CD4-positive, CD25-positive, alpha-beta regulatory T cell (primary cell): ENCODE measurements around the gene POP7. TPM values are rescaled to one million over a fixed set of nuclear protein-coding genes. Genes with fewer than 3 reads are reported as not detected.

ENCODE experiments used
- ATAC-seq, 2 donors: fragments of 150-1000 bp; cut with Tn5 transposase; one replicate each; pipeline ENCODE4 v1.10.0; 2021; ENCODE audit warnings: low read depth in 2 of 2, moderate number of reproducible peaks in 2 of 2, moderate library complexity in 1 of 2
- DNase-seq, 3 donors: peaks; one replicate each; pipeline versions ENCODE4 v3.0.0 to v3.0.0-alpha.2; 2012 to 2022; ENCODE audit warnings: mixed read lengths in 1 of 3
- H3K27ac ChIP-seq: one replicate; pipeline ENCODE4 v1.7.0; 2013; ENCODE audit warnings: mild to moderate bottlenecking, low read length; ENCODE audit not compliant: insufficient read depth, poor library complexity, severe bottlenecking
- H3K27me3 ChIP-seq: one replicate; pipeline ENCODE4 v1.7.0; 2013; ENCODE audit warnings: low read length; ENCODE audit not compliant: control insufficient read depth, insufficient read depth
- H3K36me3 ChIP-seq: one replicate; pipeline ENCODE4 v1.7.0; 2013; ENCODE audit warnings: mild to moderate bottlenecking, low read length, moderate library complexity; ENCODE audit not compliant: control insufficient read depth, insufficient read depth
- H3K4me1 ChIP-seq: 2 replicates; pipeline ENCODE4 v1.7.0; 2013; ENCODE audit warnings: mild to moderate bottlenecking, low read length; ENCODE audit not compliant: insufficient read depth, control insufficient read depth, poor library complexity, severe bottlenecking
- H3K4me3 ChIP-seq: one replicate; pipeline ENCODE4 v1.7.0; 2013; ENCODE audit warnings: low read depth, mild to moderate bottlenecking, low read length, moderate library complexity
- H3K9me3 ChIP-seq, 2 experiments: 1 replicate in 1 of 2; 2 replicates in 1 of 2; pipeline ENCODE4 v1.7.0; 2013; ENCODE audit warnings: low read length in 2 of 2, mild to moderate bottlenecking in 1 of 2, moderate library complexity in 1 of 2; ENCODE audit not compliant: control insufficient read depth in 2 of 2
- H3K27ac Mint-ChIP-seq, 3 donors: one replicate each; pipeline ENCODE4 v1.8.0; 2020 to 2022; ENCODE audit warnings: mild to moderate bottlenecking in 3 of 3, mixed read lengths in 3 of 3, moderate library complexity in 2 of 3
- H3K27me3 Mint-ChIP-seq: one replicate; pipeline ENCODE4 v1.8.0; 2022; ENCODE audit warnings: mild to moderate bottlenecking, mixed read lengths
- H3K36me3 Mint-ChIP-seq: one replicate; pipeline ENCODE4 v1.8.0; 2020; ENCODE audit warnings: mixed read lengths
- H3K4me1 Mint-ChIP-seq, 4 donors: one replicate each; pipeline ENCODE4 v1.8.0; 2020 to 2022; ENCODE audit warnings: mixed read lengths in 4 of 4, mild to moderate bottlenecking in 1 of 4
- H3K4me3 Mint-ChIP-seq, 4 donors: one replicate each; pipeline ENCODE4 v1.8.0; 2020 to 2022; ENCODE audit warnings: mild to moderate bottlenecking in 4 of 4, mixed read lengths in 4 of 4, moderate library complexity in 3 of 4
- H3K9me3 Mint-ChIP-seq, 7 donors: one replicate each; pipeline ENCODE4 v1.8.0; 2020 to 2022; ENCODE audit warnings: mixed read lengths in 7 of 7, mild to moderate bottlenecking in 3 of 7, moderate library complexity in 2 of 7
- polyA plus RNA-seq, 4 donors: library from polyadenylated mRNA; unstranded; fragments of 300-500 nt; fragmentation: Illumina TruSeq; gene quantifications; one replicate each; pipeline ENCODE4 v1.2.3, GENCODE V29; 2021
- total RNA-seq: library from RNA; stranded (reverse); gene quantifications from one replicate; pipeline ENCODE4 v1.2.3, GENCODE V29; 2022

POP7 gene
- total and polyA plus RNA-seq, 5 donors from 2014 or later = 11.3 to 63.0 (median 60.8) TPM

GRCh38 chr7:100726996-100727761, 21.3 kb downstream of the POP7 start:
- peak overlapping the region in 2 of 3 donors; percentile 2 to 64 for H3K27ac Mint-ChIP-seq

GRCh38 chr7:100728196-100728595, 22.3 kb downstream of the POP7 start:
- H3K36me3 ChIP-seq = no peaks in the 10 kb centered on the region
- peaks cover 2% of the 10 kb centered on the region for H3K27me3 ChIP-seq
- Mint-ChIP-seq H3K27ac (no peak overlapping the region), H3K36me3 (no peaks in the 10 kb centered on the region), H3K4me3 (no peak overlapping the region), H3K9me3 (no peaks in the 10 kb centered on the region), H3K4me1 (peaks cover 0 to 4% (median 2%) of the 10 kb centered on the region in 4 donors), H3K27me3 (peaks cover 25% of the 10 kb centered on the region)
- no peak overlapping the region for H3K27ac ChIP-seq
- DNase-seq = no peak
- peaks cover 7% of the 10 kb centered on the region for H3K4me1 ChIP-seq
- no peak overlapping the region for H3K4me3 ChIP-seq
- H3K9me3 ChIP-seq = no peaks in the 10 kb centered on the region
- no peak for ATAC-seq

More at GRCh38 chr7:100726996-100727761, 21.3 kb downstream of the POP7 start:
- Mint-ChIP-seq H3K4me3 (no peak overlapping the region), H3K4me1 (peaks cover 0 to 4% (median 2%) of the 10 kb centered on the region in 4 donors), H3K36me3 (no peaks in the 10 kb centered on the region), H3K27me3 (peaks cover 35% of the 10 kb centered on the region), H3K9me3 (no peaks in the 10 kb centered on the region)
- ATAC-seq = no peak
- Histone ChIP-seq H3K27ac (no peak overlapping the region), H3K4me1 (peaks cover 7% of the 10 kb centered on the region), H3K9me3 (no peaks in the 10 kb centered on the region), H3K27me3 (peaks cover 2% of the 10 kb centered on the region), H3K4me3 (no peak overlapping the region), H3K36me3 (no peaks in the 10 kb centered on the region)
- no peak for DNase-seq

GRCh38 chr7:100730136-100730800, 24.3 kb downstream of the POP7 start:
- Mint-ChIP-seq H3K36me3 (no peaks in the 10 kb centered on the region), H3K9me3 (peaks cover 0 to 1% (median 0%) of the 10 kb centered on the region in 7 donors), H3K27me3 (peaks cover 30% of the 10 kb centered on the region), H3K4me1 (peaks cover 0 to 2% (median under 1%) of the 10 kb centered on the region in 4 donors), H3K27ac (no peak overlapping the region), H3K4me3 (no peak overlapping the region)
- H3K27me3 ChIP-seq = peaks cover 2% of the 10 kb centered on the region
- H3K9me3 ChIP-seq = no peaks in the 10 kb centered on the region
- H3K4me3 ChIP-seq = no peak overlapping the region
- ATAC-seq (no peak), DNase-seq (no peak)
- no peak overlapping the region for H3K27ac ChIP-seq
- H3K4me1 ChIP-seq = peaks cover 2% of the 10 kb centered on the region
- H3K36me3 ChIP-seq = no peaks in the 10 kb centered on the region

- no peak for DNase-seq
- no peak overlapping the region for H3K4me3 Mint-ChIP-seq
- H3K27me3 ChIP-seq = no peaks in the 10 kb centered on the region
- no peaks in the 10 kb centered on the region for H3K36me3 Mint-ChIP-seq
- no peak for ATAC-seq
- no peak overlapping the region for H3K4me3 ChIP-seq
- H3K4me1 ChIP-seq = no peaks in the 10 kb centered on the region
- H3K36me3 ChIP-seq = no peaks in the 10 kb centered on the region
- H3K9me3 Mint-ChIP-seq = peaks cover 0 to 1% (median 0%) of the 10 kb centered on the region in 7 donors
- peaks cover 0 to 2% (median 0%) of the 10 kb centered on the region in 4 donors for H3K4me1 Mint-ChIP-seq
- H3K27ac ChIP-seq = no peak overlapping the region
- no peaks in the 10 kb centered on the region for H3K9me3 ChIP-seq
- H3K27me3 Mint-ChIP-seq = peaks cover 28% of the 10 kb centered on the region
- no peak overlapping the region for H3K27ac Mint-ChIP-seq
Measured at GRCh38 chr7:100731937-100732636, 26.2 kb downstream of the POP7 start.

GRCh38 chr7:100735730-100736129, 29.8 kb downstream of the POP7 start:
- no peak overlapping the region for H3K27ac Mint-ChIP-seq
- peaks cover 14% of the 10 kb centered on the region for H3K27me3 Mint-ChIP-seq
- Histone ChIP-seq H3K36me3 (no peaks in the 10 kb centered on the region), H3K4me1 (no peaks in the 10 kb centered on the region), H3K27ac (no peak overlapping the region), H3K9me3 (no peaks in the 10 kb centered on the region), H3K27me3 (no peaks in the 10 kb centered on the region), H3K4me3 (no peak overlapping the region)
- H3K9me3 Mint-ChIP-seq = peaks cover 0 to 2% (median 0%) of the 10 kb centered on the region in 7 donors
- DNase-seq (no peak), ATAC-seq (no peak)
- H3K4me1 Mint-ChIP-seq = peaks cover 0 to 2% (median 0%) of the 10 kb centered on the region in 4 donors
- H3K36me3 Mint-ChIP-seq = no peaks in the 10 kb centered on the region
- H3K4me3 Mint-ChIP-seq = no peak overlapping the region

- Histone ChIP-seq H3K9me3 (no peaks in the 10 kb centered on the region), H3K27ac (no peak overlapping the region), H3K4me3 (no peak overlapping the region), H3K36me3 (no peaks in the 10 kb centered on the region), H3K27me3 (no peaks in the 10 kb centered on the region), H3K4me1 (no peaks in the 10 kb centered on the region)
- Mint-ChIP-seq H3K4me1 (peaks cover 0 to 2% (median 0%) of the 10 kb centered on the region in 4 donors), H3K4me3 (no peak overlapping the region), H3K36me3 (no peaks in the 10 kb centered on the region), H3K27me3 (peaks cover 14% of the 10 kb centered on the region), H3K9me3 (peaks cover 0 to 2% (median 0%) of the 10 kb centered on the region in 7 donors), H3K27ac (no peak overlapping the region)
- DNase-seq = no peak
- ATAC-seq = no peak
Measured at GRCh38 chr7:100736671-100737070, 30.8 kb downstream of the POP7 start.

- Histone ChIP-seq H3K4me3 (no peak overlapping the region), H3K4me1 (no peaks in the 10 kb centered on the region), H3K36me3 (no peaks in the 10 kb centered on the region), H3K9me3 (no peaks in the 10 kb centered on the region), H3K27me3 (no peaks in the 10 kb centered on the region), H3K27ac (no peak overlapping the region)
- peaks cover 19% of the 10 kb centered on the region for H3K27me3 Mint-ChIP-seq
- ATAC-seq (no peak), DNase-seq (no peak)
- no peak overlapping the region for H3K4me3 Mint-ChIP-seq
- H3K4me1 Mint-ChIP-seq = no peaks in the 10 kb centered on the region
- H3K9me3 Mint-ChIP-seq = peaks cover 0 to 5% (median 0%) of the 10 kb centered on the region in 7 donors
- H3K27ac Mint-ChIP-seq = no peak overlapping the region
- H3K36me3 Mint-ChIP-seq = no peaks in the 10 kb centered on the region
Measured at GRCh38 chr7:100739934-100740333, 34.0 kb downstream of the POP7 start.
